Activated naive CD4-positive, alpha-beta T cell treated with anti-CD3 and anti-CD28 coated beads, Interleukin-2, amount 10 ng/mL, durations not matched to agents 7 days and 5 days (primary cell): ENCODE results near the gene ARHGAP31.
"Not testable (repeated sequence)": the region's sequence is repeated elsewhere in the genome, so short reads cannot be mapped to it uniquely, and the experiment has no call there.

Experiments
- CTCF ChIA-PET: fragments of 350-600 bp; sonication (Branson Sonifier 250); formaldehyde crosslinking; loops from one replicate; lab custom pipeline; 2021; ENCODE audit warnings: antibody characterized with exemption; lab: Charles Lee
- DNase-seq: peaks from one replicate; pipeline ENCODE4 v3.0.0-alpha.2; 2020
- H3K27ac Mint-ChIP-seq: one replicate; pipeline ENCODE4 v1.8.0; 2021; ENCODE audit warnings: mild to moderate bottlenecking, moderate library complexity, mixed read lengths
- H3K27me3 Mint-ChIP-seq: one replicate; pipeline ENCODE4 v1.8.0; 2021; ENCODE audit warnings: mild to moderate bottlenecking, mixed read lengths
- H3K36me3 Mint-ChIP-seq: one replicate; pipeline ENCODE4 v1.8.0; 2021; ENCODE audit warnings: mixed read lengths
- H3K4me1 Mint-ChIP-seq: one replicate; pipeline ENCODE4 v1.8.0; 2021; ENCODE audit warnings: mixed read lengths
- H3K4me3 Mint-ChIP-seq: one replicate; pipeline ENCODE4 v1.8.0; 2021; ENCODE audit warnings: mild to moderate bottlenecking, moderate library complexity, mixed read lengths
- H3K9me3 Mint-ChIP-seq: one replicate; pipeline ENCODE4 v1.8.0; 2021; ENCODE audit warnings: mixed read lengths

Gene ARHGAP31

DNA sequence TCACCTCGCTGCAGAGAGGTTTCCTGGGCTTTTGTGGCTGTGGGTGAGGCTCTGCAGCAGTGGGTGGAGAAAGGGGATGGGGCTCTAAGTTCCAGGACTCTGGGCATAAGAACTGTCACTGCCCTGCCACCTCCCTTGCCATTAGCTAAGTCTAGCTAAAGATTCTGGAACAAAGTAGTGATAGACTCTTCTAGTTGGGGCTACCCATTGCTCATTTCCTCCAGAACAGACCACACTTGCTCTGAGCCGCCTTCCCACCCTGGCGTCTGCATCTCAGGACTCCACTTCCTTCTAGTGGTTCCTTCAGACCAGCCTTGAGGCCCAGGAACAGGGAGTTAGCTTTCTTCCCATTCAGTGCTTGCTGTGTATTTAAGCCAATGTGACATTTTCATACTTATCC is 7.5 kb downstream of the ARHGAP31 start:
- no peaks in the 10 kb centered on the region for H3K9me3 Mint-ChIP-seq

DNA sequence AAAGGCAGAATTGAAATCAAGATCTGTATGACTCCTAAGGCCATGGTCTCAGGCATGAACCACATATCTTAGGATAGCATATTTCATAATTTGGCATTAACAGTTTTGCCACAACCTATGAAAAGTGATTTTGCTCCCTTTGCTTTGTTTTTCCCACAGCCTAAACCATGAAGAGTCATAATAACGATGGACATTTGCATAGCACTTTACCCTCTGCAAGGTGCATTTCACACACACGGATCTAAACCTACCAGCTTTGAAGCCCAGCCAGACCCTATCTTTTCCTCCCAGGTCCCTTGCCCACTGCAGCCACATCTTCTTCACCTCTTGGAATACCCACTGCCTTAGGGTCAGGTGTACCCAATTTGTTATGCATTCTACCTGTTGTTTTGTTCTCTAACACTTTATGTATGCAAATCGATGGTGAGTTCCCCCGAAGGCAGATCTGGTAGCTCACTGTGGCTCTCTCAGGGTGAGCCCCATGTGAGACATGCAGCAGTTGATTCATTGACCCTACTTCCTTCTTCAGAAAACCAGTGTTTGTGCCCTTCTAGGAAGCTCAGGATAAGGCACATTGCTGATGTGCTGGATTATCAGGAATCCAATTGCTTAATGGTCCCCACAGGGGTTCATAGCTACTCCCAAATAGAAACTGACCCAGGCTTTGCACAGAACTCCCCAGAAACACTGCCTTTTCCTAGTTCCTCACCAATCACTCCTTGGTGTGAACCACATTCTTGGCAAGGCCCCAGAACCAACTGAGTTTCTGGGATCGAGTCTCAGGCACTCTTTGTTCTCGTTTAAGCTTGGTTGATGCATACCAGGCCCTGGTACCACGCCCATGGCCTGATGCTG is 8.7 kb downstream of the ARHGAP31 start:
- no peak for DNase-seq
- Mint-ChIP-seq H3K27me3 (peaks cover 40% of the 10 kb centered on the region), H3K36me3 (no peaks in the 10 kb centered on the region), H3K27ac (no peak overlapping the region), H3K9me3 (no peaks in the 10 kb centered on the region), H3K4me3 (no peak overlapping the region), H3K4me1 (peaks cover 4% of the 10 kb centered on the region)
- CTCF ChIA-PET: interaction anchor here (0.8 kb wide), 1 partner anchor 268 kb away, joined by 3 read pairs; no protein-coding TSS in a partner anchor

More for the DNA sequence above, 7.5 kb downstream of the ARHGAP31 start:
- no peak for DNase-seq
- CTCF ChIA-PET: interaction anchor here (0.7 kb wide), 1 partner anchor 28 kb away, joined by 3 read pairs; no protein-coding TSS in a partner anchor
- H3K4me3 Mint-ChIP-seq: no peak overlapping the region
- H3K27me3 Mint-ChIP-seq: peaks cover 49% of the 10 kb centered on the region
- H3K4me1 Mint-ChIP-seq: peaks cover 10% of the 10 kb centered on the region
- no peak overlapping the region for H3K27ac Mint-ChIP-seq
- no peaks in the 10 kb centered on the region for H3K36me3 Mint-ChIP-seq

DNA sequence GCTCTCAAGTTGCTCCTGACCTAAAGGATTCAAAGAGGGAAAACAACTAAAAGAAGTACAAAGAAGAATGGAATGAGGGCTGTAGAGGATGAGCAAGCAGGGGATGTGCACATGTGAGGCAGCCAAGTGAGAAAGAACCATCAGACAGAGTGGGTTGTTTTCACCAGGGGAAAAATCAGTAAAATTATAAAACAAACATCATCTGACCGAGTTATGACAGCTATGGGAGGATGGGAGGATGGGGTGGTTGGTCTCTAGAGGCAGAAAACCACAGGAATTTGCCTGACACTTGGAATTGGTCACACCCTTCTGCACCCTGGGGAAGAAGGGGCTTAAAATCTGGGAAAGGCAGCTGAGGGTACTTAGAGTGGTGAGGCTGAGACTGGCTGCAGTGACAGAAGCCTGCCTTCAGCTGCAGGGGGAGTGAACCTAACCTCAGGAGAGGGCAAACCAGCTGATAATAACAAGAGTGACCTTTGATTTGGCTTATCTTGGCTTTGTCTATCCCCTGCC is 10.1 kb downstream of the ARHGAP31 start:
- CTCF ChIA-PET: interaction anchor here (1.2 kb wide), 1 partner anchor 11 kb away, joined by 3 read pairs; no protein-coding TSS in a partner anchor
- Mint-ChIP-seq H3K9me3 (no peaks in the 10 kb centered on the region), H3K4me3 (no peak overlapping the region), H3K27ac (no peak overlapping the region), H3K27me3 (peaks cover 32% of the 10 kb centered on the region), H3K4me1 (no peaks in the 10 kb centered on the region), H3K36me3 (no peaks in the 10 kb centered on the region)
- no peak for DNase-seq

DNA sequence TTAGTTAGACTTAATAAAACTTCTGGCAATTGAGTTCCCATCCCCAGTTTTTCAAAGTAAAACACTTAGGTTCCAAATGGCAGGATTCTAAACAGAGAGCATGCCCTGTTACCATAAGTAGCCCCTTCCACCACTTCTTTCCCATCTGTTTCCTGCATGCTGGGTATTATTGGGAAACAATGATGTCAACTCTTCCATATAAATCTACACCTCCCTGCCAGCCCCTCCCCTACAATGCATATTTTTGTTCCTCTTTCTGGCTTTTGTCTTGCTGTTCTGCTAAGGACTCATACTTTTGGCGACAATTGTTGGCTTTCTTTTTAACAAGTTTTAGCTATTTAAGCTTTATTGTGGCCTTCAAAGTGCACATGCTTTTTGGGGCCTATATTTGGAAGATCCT is 11.1 kb downstream of the ARHGAP31 start:
- H3K27me3 Mint-ChIP-seq: peaks cover 33% of the 10 kb centered on the region
- H3K27ac Mint-ChIP-seq: no peak overlapping the region
- DNase-seq: no peak
- no peaks in the 10 kb centered on the region for H3K9me3 Mint-ChIP-seq
- no peaks in the 10 kb centered on the region for H3K36me3 Mint-ChIP-seq
- CTCF ChIA-PET: interaction anchor here (1.2 kb wide), 1 partner anchor 10 kb away, joined by 3 read pairs; no protein-coding TSS in a partner anchor
- no peaks in the 10 kb centered on the region for H3K4me1 Mint-ChIP-seq
- H3K4me3 Mint-ChIP-seq: no peak overlapping the region

DNA sequence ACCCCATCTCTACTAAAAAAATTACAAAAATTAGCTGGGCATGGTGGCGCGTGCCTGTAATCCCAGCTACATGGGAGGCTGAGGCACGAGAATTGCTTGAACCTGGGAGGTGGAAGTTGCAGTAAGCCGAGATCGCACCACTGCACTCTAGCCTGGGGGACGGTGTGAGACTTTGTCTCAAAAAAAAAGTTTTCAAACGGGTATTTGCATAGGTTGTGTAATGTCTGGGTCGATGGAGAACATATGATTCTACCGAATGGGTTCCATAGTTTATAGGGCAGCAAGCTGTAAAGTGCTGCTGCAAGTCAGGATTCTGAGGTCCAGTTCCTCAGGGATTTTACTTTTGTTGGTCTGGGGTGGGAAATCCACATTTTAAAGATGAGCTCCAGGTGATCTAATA is 12.2 kb downstream of the ARHGAP31 start:
- H3K9me3 Mint-ChIP-seq, H3K4me3 Mint-ChIP-seq, H3K4me1 Mint-ChIP-seq, H3K27ac Mint-ChIP-seq, H3K36me3 Mint-ChIP-seq, DNase-seq: not testable (repeated sequence)
- peaks cover 29% of the 10 kb centered on the region for H3K27me3 Mint-ChIP-seq
- CTCF ChIA-PET: interaction anchor here (1.1 kb wide), 1 partner anchor 10 kb away, joined by 3 read pairs; no protein-coding TSS in a partner anchor

DNA sequence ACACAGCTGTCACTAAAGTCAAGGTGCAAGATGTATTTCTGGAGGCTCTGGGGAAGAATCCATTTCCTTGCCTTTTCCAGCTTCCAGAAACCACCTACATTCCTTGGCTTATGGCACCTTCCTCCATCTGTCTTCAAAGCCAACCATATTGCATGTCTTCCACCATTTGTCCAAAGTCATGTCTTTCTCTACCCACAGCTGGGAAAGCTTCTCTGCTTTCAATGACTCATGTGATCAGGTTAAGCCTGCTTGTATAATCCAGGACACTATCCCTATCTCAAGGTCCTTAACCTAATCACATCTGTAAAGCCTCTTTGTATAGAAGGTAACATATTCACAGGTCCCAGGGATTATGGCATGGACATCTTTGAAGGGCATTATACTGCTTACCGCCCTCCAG is 14.2 kb downstream of the ARHGAP31 start:
- no peaks in the 10 kb centered on the region for H3K9me3 Mint-ChIP-seq
- H3K27me3 Mint-ChIP-seq: peaks cover 17% of the 10 kb centered on the region
- no peak overlapping the region for H3K27ac Mint-ChIP-seq
- CTCF ChIA-PET: no interaction called here
- DNase-seq: no peak
- no peak overlapping the region for H3K4me3 Mint-ChIP-seq
- no peaks in the 10 kb centered on the region for H3K36me3 Mint-ChIP-seq
- no peaks in the 10 kb centered on the region for H3K4me1 Mint-ChIP-seq

DNA sequence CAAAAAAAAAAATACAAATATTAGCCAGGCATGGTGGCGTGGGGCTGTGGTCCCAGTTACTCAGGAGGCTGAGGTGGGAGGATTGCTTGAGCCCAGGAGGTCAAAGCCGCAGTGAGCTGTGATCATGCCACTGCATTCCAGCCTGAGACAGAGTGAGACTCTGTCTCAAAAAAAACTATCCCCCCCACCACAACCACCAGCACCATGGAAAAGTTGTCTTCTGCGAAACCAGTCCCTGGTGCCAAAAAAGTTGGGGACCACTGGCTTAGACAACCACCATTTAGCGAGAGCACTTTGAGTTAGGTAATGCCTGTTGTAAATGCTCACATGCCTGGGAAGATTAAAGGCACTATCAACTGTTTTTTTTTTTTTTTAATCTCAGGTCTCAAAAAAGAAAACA is 15.4 kb downstream of the ARHGAP31 start:
- H3K4me3 Mint-ChIP-seq: no peak overlapping the region
- no peak for DNase-seq
- H3K27ac Mint-ChIP-seq: no peak overlapping the region
- H3K36me3 Mint-ChIP-seq: no peaks in the 10 kb centered on the region
- H3K4me1 Mint-ChIP-seq: no peaks in the 10 kb centered on the region
- H3K9me3 Mint-ChIP-seq: no peaks in the 10 kb centered on the region
- peaks cover 12% of the 10 kb centered on the region for H3K27me3 Mint-ChIP-seq
- CTCF ChIA-PET: no interaction called here

DNA sequence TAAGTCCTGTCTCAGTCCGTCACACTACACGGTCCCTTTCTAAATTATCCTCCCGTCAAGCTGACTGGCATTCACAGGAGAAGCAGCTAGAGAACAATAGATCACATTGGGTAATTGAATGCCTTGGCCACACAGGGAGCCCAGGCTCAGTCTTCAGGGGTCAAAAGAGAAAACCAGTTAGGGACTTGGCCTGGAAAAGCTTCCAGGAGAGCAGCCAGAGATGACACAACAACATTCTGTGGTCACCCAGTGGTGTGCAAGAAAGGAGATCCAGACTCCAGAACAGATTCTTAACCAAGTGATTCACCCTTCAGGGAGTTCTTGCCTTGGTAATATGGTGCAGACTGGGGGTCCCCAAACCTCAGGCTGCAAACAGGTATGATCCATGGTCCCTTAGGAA is 15.9 kb downstream of the ARHGAP31 start:
- CTCF ChIA-PET: no interaction called here
- no peaks in the 10 kb centered on the region for H3K36me3 Mint-ChIP-seq
- H3K27ac Mint-ChIP-seq: no peak overlapping the region
- H3K9me3 Mint-ChIP-seq: no peaks in the 10 kb centered on the region
- H3K27me3 Mint-ChIP-seq: peaks cover 12% of the 10 kb centered on the region
- DNase-seq: no peak
- no peak overlapping the region for H3K4me3 Mint-ChIP-seq
- no peaks in the 10 kb centered on the region for H3K4me1 Mint-ChIP-seq

DNA sequence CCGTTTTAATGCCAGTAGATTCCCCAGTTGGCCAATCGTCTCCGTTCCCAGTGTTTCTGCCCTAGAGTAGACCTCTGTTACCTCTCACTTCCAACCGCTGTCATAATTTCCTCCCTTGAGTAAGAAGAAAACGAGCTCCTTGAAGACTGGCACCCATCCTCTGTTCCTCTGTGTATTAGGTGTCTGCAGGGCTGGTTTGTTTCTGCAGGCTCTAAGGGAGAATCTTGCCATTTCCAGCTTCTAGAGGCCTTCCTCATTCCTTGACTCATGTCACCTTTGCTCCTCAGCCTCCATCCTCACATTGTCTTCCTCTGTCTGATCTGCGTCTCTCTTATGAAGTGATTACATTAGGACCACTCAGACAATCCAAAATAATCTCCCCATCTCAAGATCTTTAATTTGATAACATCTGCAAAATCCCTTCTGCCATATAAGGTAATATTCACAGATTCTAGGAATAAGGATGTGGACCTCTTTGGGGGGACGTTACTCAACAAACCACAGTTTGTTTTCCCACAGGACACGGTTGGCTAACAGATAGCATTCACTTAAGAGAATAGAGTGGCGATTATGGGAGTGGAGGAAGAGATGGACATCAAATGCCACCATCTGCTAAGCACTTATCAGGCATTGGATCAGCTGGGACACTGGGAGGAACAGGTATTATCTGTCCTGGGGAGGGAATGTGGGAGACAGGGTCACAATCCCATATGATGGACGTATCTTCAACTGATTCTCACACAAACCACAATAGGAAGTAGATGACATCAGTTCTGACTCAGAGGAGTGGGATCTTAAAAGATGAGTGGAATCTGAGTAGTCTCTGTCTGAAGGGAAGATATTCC is 17.1 kb downstream of the ARHGAP31 start:
- peaks cover 12% of the 10 kb centered on the region for H3K27me3 Mint-ChIP-seq
- H3K27ac Mint-ChIP-seq: peak overlapping the region; percentile 12
- no peaks in the 10 kb centered on the region for H3K9me3 Mint-ChIP-seq
- no peak overlapping the region for H3K4me3 Mint-ChIP-seq
- no peak for DNase-seq
- CTCF ChIA-PET: no interaction called here
- no peaks in the 10 kb centered on the region for H3K36me3 Mint-ChIP-seq
- no peaks in the 10 kb centered on the region for H3K4me1 Mint-ChIP-seq

DNA sequence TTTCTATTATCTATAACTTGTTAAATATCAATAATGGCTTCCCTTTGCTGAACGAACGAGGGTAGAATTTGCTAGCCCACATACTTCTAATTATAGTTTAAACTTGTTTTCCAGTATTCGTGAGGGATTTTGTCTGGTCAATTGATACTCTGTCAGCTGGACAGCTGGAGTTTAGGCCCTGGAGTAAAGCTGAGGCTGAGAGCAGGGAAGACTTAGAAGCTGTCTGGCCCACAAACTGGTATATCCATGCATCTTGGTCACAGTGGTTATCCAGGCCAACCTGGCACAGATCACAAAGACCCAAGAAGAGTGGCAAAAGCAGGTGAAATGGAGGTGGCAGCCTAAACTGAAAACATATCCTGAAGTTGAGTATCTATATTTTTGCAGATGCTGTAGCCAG is 19.3 kb downstream of the ARHGAP31 start:
- Mint-ChIP-seq H3K27me3 (peaks cover 14% of the 10 kb centered on the region), H3K27ac (no peak overlapping the region), H3K4me3 (no peak overlapping the region), H3K4me1 (no peaks in the 10 kb centered on the region), H3K9me3 (no peaks in the 10 kb centered on the region), H3K36me3 (no peaks in the 10 kb centered on the region)
- DNase-seq: no peak
- CTCF ChIA-PET: no interaction called here

DNA sequence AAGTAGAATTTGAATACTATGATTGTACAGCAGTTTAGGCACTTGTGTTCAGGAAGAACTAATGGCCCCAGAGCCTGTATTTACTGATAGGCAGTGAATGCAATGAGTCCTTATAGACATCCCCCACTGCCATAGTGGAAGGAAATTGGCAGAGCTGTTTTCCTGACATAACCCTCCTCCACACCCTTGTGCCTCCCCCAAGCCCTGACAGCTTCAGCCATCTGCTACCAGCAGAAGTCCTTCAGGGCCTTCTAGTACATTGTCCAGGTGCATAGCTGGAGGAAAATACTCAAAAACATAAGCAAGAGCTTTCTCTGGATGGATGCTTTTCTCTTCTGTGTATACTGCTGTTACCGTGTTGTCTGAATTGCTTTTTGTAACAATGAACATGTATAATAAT is 20.6 kb downstream of the ARHGAP31 start:
- Mint-ChIP-seq H3K36me3 (no peaks in the 10 kb centered on the region), H3K27me3 (peaks cover 18% of the 10 kb centered on the region), H3K4me3 (no peak overlapping the region), H3K9me3 (no peaks in the 10 kb centered on the region), H3K4me1 (no peaks in the 10 kb centered on the region), H3K27ac (no peak overlapping the region)
- CTCF ChIA-PET: no interaction called here
- no peak for DNase-seq

DNA sequence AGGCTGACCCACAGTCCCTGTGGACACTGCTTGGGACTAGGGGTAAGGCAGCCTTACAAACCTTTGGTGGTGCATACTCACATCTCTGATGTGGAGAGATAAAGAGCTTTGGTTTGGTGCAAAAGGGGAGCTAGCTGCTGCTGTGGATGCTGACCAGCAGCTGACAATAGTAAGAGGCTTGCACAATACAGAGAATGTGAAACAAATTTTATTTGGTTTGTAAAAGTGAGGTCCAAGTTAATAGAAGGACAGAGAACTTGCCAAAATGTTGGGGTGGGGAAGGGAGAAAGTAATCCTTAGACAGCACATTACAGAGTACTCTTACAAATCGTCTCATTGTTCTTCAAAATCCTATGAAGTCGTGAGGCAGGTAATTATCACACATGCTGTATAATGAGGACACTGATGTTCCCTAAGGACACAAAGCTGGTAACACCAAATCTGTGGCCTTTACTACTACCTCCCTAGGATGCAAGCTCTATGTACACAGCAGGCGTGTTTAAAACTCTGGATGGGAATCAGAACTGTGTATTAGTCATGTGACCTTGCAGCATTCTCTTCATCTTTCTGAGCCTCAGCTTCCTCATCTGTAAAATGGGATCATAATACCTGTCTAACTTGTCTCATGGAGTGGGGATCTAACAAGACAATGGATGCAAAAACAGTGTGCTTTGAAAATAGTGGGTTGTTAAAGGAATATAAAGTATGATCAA is 21.6 kb downstream of the ARHGAP31 start:
- no peaks in the 10 kb centered on the region for H3K9me3 Mint-ChIP-seq
- H3K4me1 Mint-ChIP-seq: no peaks in the 10 kb centered on the region
- no peak overlapping the region for H3K27ac Mint-ChIP-seq
- CTCF ChIA-PET: interaction anchor here (1.3 to 1.4 kb wide), 2 partner anchors 9 to 11 kb away, joined by 3 read pairs; no protein-coding TSS in a partner anchor
- no peak for DNase-seq
- H3K4me3 Mint-ChIP-seq: no peak overlapping the region
- no peaks in the 10 kb centered on the region for H3K36me3 Mint-ChIP-seq
- peaks cover 19% of the 10 kb centered on the region for H3K27me3 Mint-ChIP-seq

DNA sequence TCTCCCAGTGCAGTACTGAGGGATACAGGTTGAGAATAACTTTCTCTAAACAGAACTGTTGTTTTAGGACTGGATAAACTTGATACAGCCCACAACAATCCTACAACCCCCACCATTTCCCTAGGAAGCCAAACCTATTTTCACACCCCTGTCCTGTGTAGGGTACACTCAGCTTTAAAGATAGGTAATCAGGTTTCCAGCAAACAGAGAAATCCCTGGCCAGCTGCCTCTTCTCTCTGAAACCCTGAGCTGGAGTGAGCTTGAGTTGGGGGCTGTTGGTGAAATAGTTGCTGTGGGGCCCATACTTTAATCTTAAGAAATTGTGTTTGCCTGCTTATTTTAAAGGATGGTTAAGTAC is 22.1 kb downstream of the ARHGAP31 start:
- CTCF ChIA-PET: interaction anchor here (1.3 to 1.4 kb wide), 2 partner anchors 10 to 11 kb away, joined by 3 read pairs; no protein-coding TSS in a partner anchor
- Mint-ChIP-seq H3K4me1 (no peaks in the 10 kb centered on the region), H3K36me3 (no peaks in the 10 kb centered on the region), H3K9me3 (no peaks in the 10 kb centered on the region), H3K27me3 (peaks cover 16% of the 10 kb centered on the region), H3K27ac (no peak overlapping the region), H3K4me3 (no peak overlapping the region)
- no peak for DNase-seq

DNA sequence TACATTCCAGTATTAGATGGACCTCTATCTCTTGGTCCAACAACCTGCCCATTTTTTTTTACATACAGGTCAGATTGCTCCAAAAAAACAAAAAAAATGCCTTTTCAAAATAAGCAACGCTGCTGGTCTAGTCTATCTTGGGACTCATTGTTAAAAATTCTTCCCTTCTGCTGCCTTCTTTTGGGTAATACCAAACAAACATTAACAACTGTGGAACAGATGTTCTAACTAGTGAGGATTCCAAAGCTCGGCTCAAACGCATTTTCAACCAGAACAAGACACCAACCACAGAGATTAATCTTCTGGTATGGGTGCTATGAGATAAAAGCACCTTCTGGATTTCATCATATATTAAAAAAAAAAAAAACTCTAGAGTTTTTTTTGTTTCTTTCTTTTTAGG is 24.7 kb downstream of the ARHGAP31 start:
- no peak for DNase-seq
- Mint-ChIP-seq H3K36me3 (no peaks in the 10 kb centered on the region), H3K4me3 (no peak overlapping the region), H3K27ac (no peak overlapping the region), H3K4me1 (peaks cover 15% of the 10 kb centered on the region), H3K27me3 (peaks cover 33% of the 10 kb centered on the region), H3K9me3 (no peaks in the 10 kb centered on the region)
- CTCF ChIA-PET: no interaction called here
